ENCODE data around the gene MYO5B. TPM values are rescaled to one million over a fixed set of nuclear protein-coding genes. Genes with fewer than 3 reads are reported as not detected.

Gene MYO5B
- polyA plus RNA-seq, 1 donor (not counting 4 experiments of a cell fraction or from before 2014, with no cell fraction given), result 6.8 TPM

GRCh38 chr18:49893036-49893435 lies 301.9 kb downstream of the MYO5B start:
- Histone ChIP-seq H3K4me2 (ENCODE audit: control insufficient read depth, extremely low read depth, insufficient read depth, low read depth, low read length) (peak overlapping the region; percentile 49), H3K9ac (ENCODE audit: control insufficient read depth, extremely low read depth, insufficient read depth, low read length) (no peak overlapping the region), H3K79me2 (ENCODE audit: control insufficient read depth, insufficient read depth, low read length) (no peaks in the 10 kb centered on the region), H3K27me3 (ENCODE audit: control insufficient read depth, extremely low read depth, insufficient read depth, low read length) (no peaks in the 10 kb centered on the region), H4K20me1 (ENCODE audit: control insufficient read depth, extremely low read depth, insufficient read depth, low read length) (no peaks in the 10 kb centered on the region), H3K4me3 (ENCODE audit: control insufficient read depth in 2 of 3, extremely low read depth in 1 of 3, insufficient read depth in 2 of 3, low read depth in 1 of 3, low read length in 3 of 3) (no peak overlapping the region), H3K9me1 (ENCODE audit: control insufficient read depth, extremely low read depth, insufficient read depth, low read length) (no peaks in the 10 kb centered on the region), H3K9me3 (ENCODE audit: control insufficient read depth, low read depth, low read length) (no peaks in the 10 kb centered on the region), H2AFZ (ENCODE audit: control insufficient read depth, low read length) (no peak overlapping the region), H3K36me3 (ENCODE audit: control insufficient read depth in 2 of 2, extremely low read depth in 1 of 2, insufficient read depth in 2 of 2, low read length in 2 of 2) (no peaks in the 10 kb centered on the region), H3K27ac (ENCODE audit: control insufficient read depth, insufficient read depth, low read length) (no peak overlapping the region), H3K4me1 (ENCODE audit: control insufficient read depth, extremely low read depth, insufficient read depth, low read length) (peaks cover 18% of the 10 kb centered on the region)
- dilution Hi-C loops (cut with MboI; ENCODE audit: extremely low pct_ligation_motif_present, low sequenced_read_pairs), result no loop called here
- DNase-seq (ENCODE audit: low read depth, low spot score) (no peak), FAIRE-seq (peak; percentile 46)
- TF ChIP-seq CTCF (optimal IDR thresholded peaks at IDR 0.05 in 1 of 3, IDR thresholded peaks at IDR 0.05 in 1 of 3, conservative IDR thresholded peaks at IDR 0.05 in 1 of 3; ENCODE audit: extremely low read depth in 1 of 3, insufficient read depth in 2 of 3, low read length in 3 of 3) (no peak), EZH2 (IDR thresholded peaks at IDR 0.05; ENCODE audit: low read length) (no peak)

GRCh38 chr18:49892148-49892924 lies 302.6 kb downstream of the MYO5B start:
- no peaks in the 10 kb centered on the region for H3K79me2 ChIP-seq (ENCODE audit: control insufficient read depth, insufficient read depth, low read length)
- dilution Hi-C loops (cut with MboI; ENCODE audit: extremely low pct_ligation_motif_present, low sequenced_read_pairs), result no loop called here
- peaks cover 18% of the 10 kb centered on the region for H3K4me1 ChIP-seq (ENCODE audit: control insufficient read depth, extremely low read depth, insufficient read depth, low read length)
- TF ChIP-seq EZH2 (IDR thresholded peaks at IDR 0.05; ENCODE audit: low read length) (no peak), CTCF (optimal IDR thresholded peaks at IDR 0.05 in 1 of 3, IDR thresholded peaks at IDR 0.05 in 1 of 3, conservative IDR thresholded peaks at IDR 0.05 in 1 of 3; ENCODE audit: extremely low read depth in 1 of 3, insufficient read depth in 2 of 3, low read length in 3 of 3) (no peak)
- H3K27ac ChIP-seq (ENCODE audit: control insufficient read depth, insufficient read depth, low read length), result no peak overlapping the region
- DNase-seq (ENCODE audit: low read depth, low spot score), result no peak
- no peaks in the 10 kb centered on the region for H3K9me3 ChIP-seq (ENCODE audit: control insufficient read depth, low read depth, low read length)
- H2AFZ ChIP-seq (ENCODE audit: control insufficient read depth, low read length), result no peak overlapping the region
- peak overlapping the region in 1 of 3 experiments; percentile 5 for H3K4me3 ChIP-seq (ENCODE audit: control insufficient read depth in 2 of 3, extremely low read depth in 1 of 3, insufficient read depth in 2 of 3, low read depth in 1 of 3, low read length in 3 of 3)
- FAIRE-seq, result peak; percentile 89
- no peaks in the 10 kb centered on the region for H3K9me1 ChIP-seq (ENCODE audit: control insufficient read depth, extremely low read depth, insufficient read depth, low read length)
- H3K9ac ChIP-seq (ENCODE audit: control insufficient read depth, extremely low read depth, insufficient read depth, low read length), result no peak overlapping the region
- H3K4me2 ChIP-seq (ENCODE audit: control insufficient read depth, extremely low read depth, insufficient read depth, low read depth, low read length), result peak overlapping the region; percentile 49
- H4K20me1 ChIP-seq (ENCODE audit: control insufficient read depth, extremely low read depth, insufficient read depth, low read length), result no peaks in the 10 kb centered on the region
- H3K27me3 ChIP-seq (ENCODE audit: control insufficient read depth, extremely low read depth, insufficient read depth, low read length), result no peaks in the 10 kb centered on the region
- no peaks in the 10 kb centered on the region for H3K36me3 ChIP-seq (ENCODE audit: control insufficient read depth in 2 of 2, extremely low read depth in 1 of 2, insufficient read depth in 2 of 2, low read length in 2 of 2)

Measured in keratinocyte (primary cell).